NCI-H510A (cell line): ENCODE measurements around the gene PHKA2.

Experiments
- DNase-seq: peaks from one replicate; lab custom pipeline; 2025; lab: John Stamatoyannopoulos, UW

PHKA2 gene

GRCh38 chrX:18974993-18975392 lies 8.9 kb downstream of the PHKA2 start:
- no peak for DNase-seq

- no peak for DNase-seq
Observed at GRCh38 chrX:18973527-18974192, 10.3 kb downstream of the PHKA2 start.

GRCh38 chrX:18971506-18971905 lies 12.4 kb downstream of the PHKA2 start:
- DNase-seq: no peak

GRCh38 chrX:18970465-18970864 lies 13.4 kb downstream of the PHKA2 start:
- no peak for DNase-seq

- DNase-seq: no peak
Observed at GRCh38 chrX:18966624-18967023, 17.3 kb downstream of the PHKA2 start.

- no peak for DNase-seq
Observed at GRCh38 chrX:18964901-18965300, 19.0 kb downstream of the PHKA2 start.

GRCh38 chrX:18964026-18964425 lies 19.9 kb downstream of the PHKA2 start:
- DNase-seq: no peak

- no peak for DNase-seq
Observed at GRCh38 chrX:18962329-18962728, 21.6 kb downstream of the PHKA2 start.

GRCh38 chrX:18961686-18962085 lies 22.2 kb downstream of the PHKA2 start:
- DNase-seq: no peak

GRCh38 chrX:18956303-18957032 lies 27.4 kb downstream of the PHKA2 start:
- no peak for DNase-seq

GRCh38 chrX:18955676-18956075 lies 28.2 kb downstream of the PHKA2 start:
- DNase-seq: no peak

- DNase-seq: no peak
Observed at GRCh38 chrX:18951032-18951431, 32.9 kb downstream of the PHKA2 start.

- no peak for DNase-seq
Observed at GRCh38 chrX:18949944-18950301, 34.0 kb downstream of the PHKA2 start.

- no peak for DNase-seq
Observed at GRCh38 chrX:18949291-18949943, 34.5 kb downstream of the PHKA2 start.

- DNase-seq: no peak
Observed at GRCh38 chrX:18946611-18947010, 37.3 kb downstream of the PHKA2 start.

- no peak for DNase-seq
Observed at GRCh38 chrX:18946157-18946556, 37.8 kb downstream of the PHKA2 start.

- no peak for DNase-seq
Observed at GRCh38 chrX:18945483-18945882, 38.4 kb downstream of the PHKA2 start.

- no peak for DNase-seq
Observed at GRCh38 chrX:18944482-18944881, 39.4 kb downstream of the PHKA2 start.

GRCh38 chrX:18941896-18942295 lies 42.0 kb downstream of the PHKA2 start:
- no peak for DNase-seq

- no peak for DNase-seq
Observed at GRCh38 chrX:18938710-18939109, 45.2 kb downstream of the PHKA2 start.

- no peak for DNase-seq
Observed at GRCh38 chrX:18937173-18937572, 46.7 kb downstream of the PHKA2 start.

GRCh38 chrX:18935893-18936292 lies 48.0 kb downstream of the PHKA2 start:
- no peak for DNase-seq

- no peak for DNase-seq
Observed at GRCh38 chrX:18934708-18935107, 49.2 kb downstream of the PHKA2 start.
